HepG2 (cell line): ENCODE results near the gene UTRN. TPM values are rescaled to one million over a fixed set of nuclear protein-coding genes. Genes with fewer than 3 reads are reported as not detected.
A peak's percentile ranks its signal among the peaks of the same experiment; 100 is the strongest.

ENCODE experiments used
- AKNA ChIP-seq: sonication (generic); formaldehyde crosslinking; IDR thresholded peaks from 2 replicates; pipeline ENCODE4 v1.4.0; 2020; ENCODE audit warnings: missing genetic modification reagents, borderline replicate concordance
- HMGXB4 ChIP-seq, 2 experiments: sonication (generic) in 1 of 2; formaldehyde crosslinking in 1 of 2; IDR thresholded peaks; 2 replicates each; pipeline versions ENCODE4 v1.4.0 to v1.6.1; 2018 to 2020; ENCODE audit warnings: missing genetic modification reagents in 2 of 2, borderline replicate concordance in 1 of 2, low read depth in 1 of 2, mild to moderate bottlenecking in 1 of 2, missing biosample characterization in 1 of 2
- IRF2 ChIP-seq: IDR thresholded peaks from 2 replicates; pipeline ENCODE4 v1.6.1; 2018; ENCODE audit warnings: missing genetic modification reagents, missing compliant biosample characterization
- MAZ ChIP-seq, 2 experiments: sonication (generic) in 1 of 2; formaldehyde crosslinking in 1 of 2; IDR thresholded peaks; 2 replicates each; pipeline versions ENCODE4 v1.5.0 to v1.6.1; 2012 to 2020; ENCODE audit warnings: low read depth in 2 of 2, mild to moderate bottlenecking in 2 of 2, borderline replicate concordance in 1 of 2, improper control_type of control experiment in 1 of 2, low read length in 1 of 2, missing genetic modification reagents in 1 of 2, moderate library complexity in 1 of 2
- NKX3-1 ChIP-seq: sonication (generic); formaldehyde crosslinking; IDR thresholded peaks from 2 replicates; pipeline ENCODE4 v1.5.0; 2020; ENCODE audit warnings: missing genetic modification reagents
- PHF8 ChIP-seq: sonication (generic); formaldehyde crosslinking; IDR thresholded peaks from 2 replicates; pipeline ENCODE4 v1.5.0; 2020; ENCODE audit warnings: missing genetic modification reagents
- PREB ChIP-seq: sonication (generic); formaldehyde crosslinking; IDR thresholded peaks from 2 replicates; pipeline ENCODE4 v1.4.0; 2020; ENCODE audit warnings: missing genetic modification reagents
- REPIN1 ChIP-seq: sonication (generic); formaldehyde crosslinking; IDR thresholded peaks from 2 replicates; pipeline ENCODE4 v1.8.0; 2022; ENCODE audit warnings: missing genetic modification reagents, low read depth, mild to moderate bottlenecking, borderline replicate concordance
- SRSF9 ChIP-seq: fragments of 200-400 bp; formaldehyde crosslinking; IDR thresholded peaks from 2 replicates; pipeline ENCODE4 v1.6.1; 2018; ENCODE audit warnings: borderline replicate concordance, mild to moderate bottlenecking, low read depth, low read length; ENCODE audit not compliant: insufficient read depth, poor library complexity, severe bottlenecking
- ZNF329 ChIP-seq: sonication (generic); formaldehyde crosslinking; IDR thresholded peaks from 2 replicates; pipeline ENCODE4 v1.9.0; 2021; ENCODE audit warnings: low read depth, mild to moderate bottlenecking, missing genetic modification reagents
- ZNF639 ChIP-seq: conservative IDR thresholded peaks from 2 replicates; pipeline ENCODE4 v1.6.1; 2018; ENCODE audit warnings: missing genetic modification reagents
- polyA plus RNA-seq, 8 experiments: library from polyadenylated mRNA; depleted of rRNA in 3 of 8; stranded (reverse) in 7 of 8; unstranded in 1 of 8; fragments of >200 nt; fragmentation: Illumina TruSeq in 4 of 8; extraction: Trizol in 4 of 8; gene quantifications; 2 replicates each; pipeline versions ENCODE4 v1.2.1 to v1.2.3, GENCODE V29; 2011 to 2016; ENCODE audit warnings: low read depth in 4 of 8, missing spikeins in 1 of 8, mixed read lengths in 1 of 8; ENCODE audit not compliant: insufficient read depth in 1 of 8
- total RNA-seq, 5 experiments: library from RNA; depleted of rRNA; stranded (reverse); fragments of >200 nt; fragmentation: Illumina TruSeq; extraction: Trizol; gene quantifications; 2 replicates each; pipeline ENCODE4 v1.2.3, GENCODE V29; 2016; ENCODE audit warnings: low read depth in 1 of 5
- TF ChIP-seq, protein P1 (sequence below): IDR thresholded peaks from 2 replicates; pipeline ENCODE4 v1.6.1; 2012; ENCODE audit warnings: inconsistent platforms

The UTRN gene
- total and polyA plus RNA-seq, 2 of the 13 experiments (the other 11 are each of a cell fraction or from before 2014, with no cell fraction given) = 102 to 116 TPM

- TF ChIP-seq PHF8 (peak; percentile 86), PREB (CRISPR knock-in tag) (no peak), IRF2 (CRISPR knock-in tag) (peak; percentile 15; the same call in 1 of the 2 replicates), AKNA (CRISPR knock-in tag) (no peak), HMGXB4 (CRISPR knock-in tag; IDR thresholded peaks at IDR 0.05; ENCODE audit: borderline replicate concordance in 1 of 2, low read depth in 1 of 2) (peak; percentile 95 to 96), NKX3-1 (CRISPR knock-in tag) (peak; percentile 50; the same call in 1 of the 2 replicates), ZNF639 (CRISPR knock-in tag) (peak; percentile 92), ZNF329 (CRISPR knock-in tag) (0 out of 2 replicates have a peak, but pooled peaks have one; percentile 38), REPIN1 (CRISPR knock-in tag) (peak; percentile 90), SRSF9 (no peak), MAZ (IDR thresholded peaks at IDR 0.05; ENCODE audit: borderline replicate concordance, low read depth, low read length) (no peak), MAZ (CRISPR knock-in tag; IDR thresholded peaks at IDR 0.05; ENCODE audit: low read depth) (peak; percentile 99)
- TF ChIP-seq, protein P1, sequence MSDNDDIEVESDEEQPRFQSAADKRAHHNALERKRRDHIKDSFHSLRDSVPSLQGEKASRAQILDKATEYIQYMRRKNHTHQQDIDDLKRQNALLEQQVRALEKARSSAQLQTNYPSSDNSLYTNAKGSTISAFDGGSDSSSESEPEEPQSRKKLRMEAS = peak; percentile 84
Measured at GRCh38 chr6:144284783-144285547, at the start of gene UTRN (continued).
